A673 (cell line): ENCODE measurements around the gene CYP24A1.

ENCODE experiments used
- EZH2 ChIP-seq: fragments of 200-600 bp; sonication (generic); IDR thresholded peaks from 2 replicates; pipeline ENCODE4 v1.6.1; 2017; ENCODE audit warnings: borderline replicate concordance, low read depth, mild to moderate bottlenecking, mixed read lengths, antibody characterized with exemption, low read length; ENCODE audit not compliant: poor library complexity, severe bottlenecking
- TF ChIP-seq, protein P1 (sequence below): fragments of 300-800, 200-600 bp; sonication (generic); conservative IDR thresholded peaks from 2 replicates; pipeline ENCODE4 v1.5.1; 2017; ENCODE audit warnings: low read depth, mild to moderate bottlenecking, antibody characterized with exemption, low read length, moderate library complexity, mixed read lengths

DNA sequence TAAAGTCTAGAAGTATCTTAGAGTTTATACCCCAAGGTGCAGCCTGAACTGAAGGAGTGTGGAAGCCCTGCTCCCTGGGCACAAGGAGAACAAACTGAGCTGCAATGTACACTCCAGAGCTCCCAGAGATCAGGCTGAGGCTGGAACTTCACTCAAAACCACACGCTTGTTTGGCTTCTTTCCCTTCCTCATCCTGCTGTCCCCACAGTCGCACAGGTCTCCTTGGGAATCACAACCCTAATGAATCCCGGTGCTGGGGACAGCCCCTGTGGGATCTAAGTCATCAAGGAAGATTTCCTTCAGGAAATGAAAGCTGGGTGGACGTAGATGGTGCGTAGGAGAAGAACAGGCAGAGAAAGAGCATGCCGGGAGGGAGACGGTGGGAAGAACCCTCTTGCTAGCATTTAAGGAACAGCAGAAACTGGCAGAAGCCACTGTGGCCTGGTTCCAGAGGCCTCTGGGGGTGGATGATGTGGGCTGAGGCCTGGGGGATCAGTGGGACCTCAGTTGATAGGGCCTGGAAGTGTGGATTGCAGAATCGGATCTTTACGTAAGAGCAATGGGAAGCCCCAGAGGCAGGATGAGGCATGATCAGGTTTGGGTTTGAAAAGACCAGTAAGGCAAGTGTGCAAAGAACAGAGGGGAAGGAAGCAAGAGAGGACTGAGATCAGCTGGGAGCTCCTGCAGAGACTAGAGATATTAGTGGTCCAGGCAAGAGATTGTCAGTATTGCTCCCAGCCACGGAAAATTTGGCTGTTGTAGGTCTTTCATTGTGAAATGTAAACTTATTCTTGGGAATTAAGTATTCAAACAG lies 21.4 kb downstream of the CYP24A1 start:
- TF ChIP-seq, protein P1, sequence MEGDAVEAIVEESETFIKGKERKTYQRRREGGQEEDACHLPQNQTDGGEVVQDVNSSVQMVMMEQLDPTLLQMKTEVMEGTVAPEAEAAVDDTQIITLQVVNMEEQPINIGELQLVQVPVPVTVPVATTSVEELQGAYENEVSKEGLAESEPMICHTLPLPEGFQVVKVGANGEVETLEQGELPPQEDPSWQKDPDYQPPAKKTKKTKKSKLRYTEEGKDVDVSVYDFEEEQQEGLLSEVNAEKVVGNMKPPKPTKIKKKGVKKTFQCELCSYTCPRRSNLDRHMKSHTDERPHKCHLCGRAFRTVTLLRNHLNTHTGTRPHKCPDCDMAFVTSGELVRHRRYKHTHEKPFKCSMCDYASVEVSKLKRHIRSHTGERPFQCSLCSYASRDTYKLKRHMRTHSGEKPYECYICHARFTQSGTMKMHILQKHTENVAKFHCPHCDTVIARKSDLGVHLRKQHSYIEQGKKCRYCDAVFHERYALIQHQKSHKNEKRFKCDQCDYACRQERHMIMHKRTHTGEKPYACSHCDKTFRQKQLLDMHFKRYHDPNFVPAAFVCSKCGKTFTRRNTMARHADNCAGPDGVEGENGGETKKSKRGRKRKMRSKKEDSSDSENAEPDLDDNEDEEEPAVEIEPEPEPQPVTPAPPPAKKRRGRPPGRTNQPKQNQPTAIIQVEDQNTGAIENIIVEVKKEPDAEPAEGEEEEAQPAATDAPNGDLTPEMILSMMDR: no peak
- TF ChIP-seq EZH2: no peak
